ENCODE measurements around the gene DGKH. TPM values are rescaled to one million over a fixed set of nuclear protein-coding genes. Genes with fewer than 3 reads are reported as not detected.

The DGKH gene
- total and polyA plus RNA-seq, 9 of the 15 experiments (the other 6 are each of a cell fraction or from before 2014, with no cell fraction given), result 0.38 to 4.4 (median 3.1) TPM

GRCh38 chr13:42075517-42075916, 27.1 kb downstream of the DGKH start:
- FAIRE-seq (no peak), ATAC-seq (no peak), DNase-seq (ENCODE audit: extremely low read depth in 1 of 4, low spot score in 3 of 4) (no peak)
- H2AFZ ChIP-seq (ENCODE audit: low read depth, low read length), result no peak overlapping the region
- H3K4me1 ChIP-seq (replicated peaks in 1 of 2; ENCODE audit: control insufficient read depth in 2 of 2, insufficient read depth in 2 of 2, low read length in 2 of 2), result peaks cover 0 to 6% of the 10 kb centered on the region in 2 experiments; a peak in 1 of 5 replicates
- CTCF ChIA-PET (ENCODE audit: low intra/inter-chr PET ratio), result interaction anchor here (0.6 kb wide), 1 partner anchor 867 kb away, joined by 3 read pairs; no protein-coding TSS in a partner anchor
- H3K4me2 ChIP-seq (ENCODE audit: insufficient read depth, low read length), result no peak overlapping the region
- POLR2A ChIA-PET, result no interaction called here
- H3K36me3 ChIP-seq (ENCODE audit: control insufficient read depth, insufficient read depth, low read length), result no peaks in the 10 kb centered on the region; the same call in 2 of the 3 replicates
- no peaks in the 10 kb centered on the region for H3K79me2 ChIP-seq (ENCODE audit: control insufficient read depth, insufficient read depth, low read length)
- no peaks in the 10 kb centered on the region for H3K9me1 ChIP-seq (ENCODE audit: control insufficient read depth, insufficient read depth, low read length)
- in situ Hi-C loops (cut with MboI), result no loop called here
- intact Hi-C loops (cut with micrococcal nuclease), result no loop called here
- H4K20me1 ChIP-seq (replicated peaks; ENCODE audit: control insufficient read depth, insufficient read depth, low read length), result no peaks in the 10 kb centered on the region
- H3K9me3 ChIP-seq (replicated peaks; ENCODE audit: control insufficient read depth, insufficient read depth, low read depth, low read length), result no peaks in the 10 kb centered on the region
- H3K27ac ChIP-seq (ENCODE audit: extremely low read depth, low read depth, low read length), result no peak overlapping the region
- H3K9ac ChIP-seq (ENCODE audit: insufficient read depth in 1 of 2, low read depth in 2 of 2, low read length in 2 of 2), result no peak overlapping the region
- no peak overlapping the region for H3K4me3 ChIP-seq
- no TSS peak for BruUV-seq (replicated peaks)
- no peaks in the 10 kb centered on the region for H3K27me3 ChIP-seq (ENCODE audit: control insufficient read depth in 2 of 2, insufficient read depth in 2 of 2, low read length in 2 of 2)
- TF ChIP-seq KLF6 (CRISPR knock-in tag; IDR thresholded peaks at IDR 0.05; ENCODE audit: borderline replicate concordance), result no peak
- TF ChIP-seq RFX1 (IDR thresholded peaks at IDR 0.05), result 0 out of 2 replicates have a peak, but pooled peaks have one; percentile 9
- no peak for TF ChIP-seq TCF3 (CRISPR knock-in tag; IDR thresholded peaks at IDR 0.05)

GRCh38 chr13:42076309-42076713, 27.9 kb downstream of the DGKH start:
- no peak for DNase-seq (ENCODE audit: extremely low read depth in 1 of 4, low spot score in 3 of 4)
- Histone ChIP-seq H3K27ac (ENCODE audit: extremely low read depth, low read depth, low read length) (no peak overlapping the region), H3K4me2 (ENCODE audit: insufficient read depth, low read length) (no peak overlapping the region), H3K79me2 (ENCODE audit: control insufficient read depth, insufficient read depth, low read length) (no peaks in the 10 kb centered on the region), H3K4me1 (replicated peaks in 1 of 2; ENCODE audit: control insufficient read depth in 2 of 2, insufficient read depth in 2 of 2, low read length in 2 of 2) (peaks cover 0 to 6% of the 10 kb centered on the region in 2 experiments; a peak in 1 of 5 replicates), H3K9ac (ENCODE audit: insufficient read depth in 1 of 2, low read depth in 2 of 2, low read length in 2 of 2) (no peak overlapping the region), H3K36me3 (ENCODE audit: control insufficient read depth, insufficient read depth, low read length) (no peaks in the 10 kb centered on the region; the same call in 2 of the 3 replicates), H3K4me3 (no peak overlapping the region), H3K9me1 (ENCODE audit: control insufficient read depth, insufficient read depth, low read length) (no peaks in the 10 kb centered on the region), H4K20me1 (replicated peaks; ENCODE audit: control insufficient read depth, insufficient read depth, low read length) (no peaks in the 10 kb centered on the region), H3K27me3 (ENCODE audit: control insufficient read depth in 2 of 2, insufficient read depth in 2 of 2, low read length in 2 of 2) (no peaks in the 10 kb centered on the region), H2AFZ (ENCODE audit: low read depth, low read length) (no peak overlapping the region), H3K9me3 (replicated peaks; ENCODE audit: control insufficient read depth, insufficient read depth, low read depth, low read length) (no peaks in the 10 kb centered on the region)
- TF ChIP-seq ZMIZ1 (IDR thresholded peaks at IDR 0.05; ENCODE audit: low read depth in 2 of 2, low read length in 2 of 2) (no peak), ZNF717 (CRISPR knock-in tag; IDR thresholded peaks at IDR 0.05) (no peak), ZNF239 (CRISPR knock-in tag; IDR thresholded peaks at IDR 0.05) (no peak), ZNF253 (CRISPR knock-in tag; conservative IDR thresholded peaks at IDR 0.05) (no peak), ATF7 (IDR thresholded peaks at IDR 0.05) (no peak), CC2D1A (IDR thresholded peaks at IDR 0.05) (no peak), HNRNPLL (IDR thresholded peaks at IDR 0.05; ENCODE audit: low read depth, low read length, poor library complexity, severe bottlenecking) (no peak), GATA2 (CRISPR knock-in tag; IDR thresholded peaks at IDR 0.05) (no peak), NCOA4 (IDR thresholded peaks at IDR 0.05; ENCODE audit: partially characterized antibody) (no peak)
- in situ Hi-C loops (cut with MboI) (no loop called here), intact Hi-C loops (cut with micrococcal nuclease) (no loop called here)
- ChIA-PET CTCF (ENCODE audit: low intra/inter-chr PET ratio) (interaction anchor here (0.6 kb wide), 1 partner anchor 867 kb away, joined by 3 read pairs; no protein-coding TSS in a partner anchor), POLR2A (interaction anchor here (0.5 kb wide), 1 partner anchor 173 kb away, joined by 3 read pairs; no protein-coding TSS in a partner anchor)
- BruUV-seq (replicated peaks), result no TSS peak
- no peak for ATAC-seq
- FAIRE-seq, result no peak
- 32% methylated on average over 3 of the region's 3 CpGs for WGBS (ENCODE audit: insufficient coverage, low coverage, missing lambda C conversion rate)

Measured in K562 (cell line).